BLaER1 treated with 17β-estradiol and CSF1 and Interleukin-3, amounts not matched to agents 10 nM and 100 nM (cell line): ENCODE data around the gene LCN2.

Experiments
- H3K27ac ChIP-seq, 11 experiments: shearing (Covaris generic); formaldehyde crosslinking; 2 replicates each; pipeline ENCODE4 v1.8.1; 2022
- H3K27me3 ChIP-seq, 11 experiments: shearing (Covaris generic); formaldehyde crosslinking; 2 replicates each; pipeline ENCODE4 v1.8.1; 2022
- H3K36me3 ChIP-seq, 11 experiments: shearing (Covaris generic); formaldehyde crosslinking; 2 replicates each; pipeline ENCODE4 v1.8.1; 2022
- H3K4me1 ChIP-seq, 10 experiments: shearing (Covaris generic); formaldehyde crosslinking; 2 replicates each; pipeline ENCODE4 v1.8.1; 2022
- H3K4me2 ChIP-seq, 11 experiments: shearing (Covaris generic); formaldehyde crosslinking; 2 replicates each; pipeline ENCODE4 v1.8.1; 2022
- H3K4me3 ChIP-seq, 10 experiments: shearing (Covaris generic); formaldehyde crosslinking; 2 replicates each; pipeline ENCODE4 v1.8.1; 2022
- H3K9ac ChIP-seq, 11 experiments: shearing (Covaris generic); formaldehyde crosslinking; 2 replicates each; pipeline ENCODE4 v1.8.1; 2022
- H3K9me3 ChIP-seq, 11 experiments: shearing (Covaris generic); formaldehyde crosslinking; replicated peaks in 1 of 11; 2 replicates each; pipeline ENCODE4 v1.8.1; 2022
- H4K20me1 ChIP-seq, 11 experiments: shearing (Covaris generic); formaldehyde crosslinking; 2 replicates each; pipeline ENCODE4 v1.8.1; 2022
- Cebpa-rat ChIP-seq, 11 experiments: shearing (Covaris generic); IDR thresholded peaks; 2 replicates each; pipeline ENCODE4 v1.8.1; 2022

Gene LCN2

GRCh38 chr9:128182893-128183588, 33.8 kb downstream of the LCN2 start:
- Histone ChIP-seq H3K4me3 (no peak overlapping the region), H3K4me2 (no peak overlapping the region), H3K9ac (no peak overlapping the region), H3K4me1 (peaks cover 0 to 4% (median under 1%) of the 10 kb centered on the region in 10 experiments; a peak in 8 of 20 replicates), H3K27me3 (no peaks in the 10 kb centered on the region), H4K20me1 (peaks cover 0 to 31% (median 4%) of the 10 kb centered on the region in 11 experiments; a peak in 7 of 22 replicates), H3K27ac (no peak overlapping the region), H3K36me3 (peaks cover 77 to 96% (median 91%) of the 10 kb centered on the region in 11 experiments), H3K9me3 (peaks cover 0 to 25% (median 16%) of the 10 kb centered on the region in 11 experiments; a peak in 17 of 22 replicates)
- no peak for TF ChIP-seq Cebpa-rat (IDR thresholded peaks at IDR 0.05)

- no peak overlapping the region for H3K27ac ChIP-seq
- no peak overlapping the region for H3K4me2 ChIP-seq
- H3K4me3 ChIP-seq: no peak overlapping the region
- no peak for TF ChIP-seq Cebpa-rat (IDR thresholded peaks at IDR 0.05)
- peaks cover 12 to 29% (median 20%) of the 10 kb centered on the region in 10 experiments for H3K4me1 ChIP-seq
- peaks cover 0 to 21% (median 0%) of the 10 kb centered on the region in 11 experiments; a peak in 5 of 22 replicates for H4K20me1 ChIP-seq
- no peaks in the 10 kb centered on the region for H3K9me3 ChIP-seq
- H3K9ac ChIP-seq: no peak overlapping the region
- H3K36me3 ChIP-seq: peaks cover 59 to 88% (median 79%) of the 10 kb centered on the region in 11 experiments
- H3K27me3 ChIP-seq: no peaks in the 10 kb centered on the region
Measured at GRCh38 chr9:128185979-128186965, 37.0 kb downstream of the LCN2 start.

GRCh38 chr9:128187361-128187760, 38.1 kb downstream of the LCN2 start:
- Histone ChIP-seq H3K36me3 (peaks cover 56 to 80% (median 76%) of the 10 kb centered on the region in 11 experiments), H3K27me3 (no peaks in the 10 kb centered on the region), H3K27ac (no peak overlapping the region), H3K4me2 (no peak overlapping the region), H3K9ac (no peak overlapping the region), H4K20me1 (peaks cover 0 to 21% (median 0%) of the 10 kb centered on the region in 11 experiments; a peak in 5 of 22 replicates), H3K9me3 (no peaks in the 10 kb centered on the region), H3K4me3 (no peak overlapping the region), H3K4me1 (peaks cover 18 to 35% (median 27%) of the 10 kb centered on the region in 10 experiments)
- TF ChIP-seq Cebpa-rat (IDR thresholded peaks at IDR 0.05): no peak

GRCh38 chr9:128188209-128188608, 39.0 kb downstream of the LCN2 start:
- peaks cover 47 to 72% (median 68%) of the 10 kb centered on the region in 11 experiments for H3K36me3 ChIP-seq
- no peak for TF ChIP-seq Cebpa-rat (IDR thresholded peaks at IDR 0.05)
- no peak overlapping the region for H3K27ac ChIP-seq
- peak overlapping the region in 2 of 11 experiments; percentile 1 to 50; a peak in 3 of 22 replicates for H3K9ac ChIP-seq
- no peak overlapping the region for H3K4me3 ChIP-seq
- H4K20me1 ChIP-seq: peaks cover 0 to 21% (median 0%) of the 10 kb centered on the region in 11 experiments; a peak in 5 of 22 replicates
- peaks cover 22 to 43% (median 30%) of the 10 kb centered on the region in 10 experiments for H3K4me1 ChIP-seq
- H3K9me3 ChIP-seq: no peaks in the 10 kb centered on the region
- peak overlapping the region in 5 of 11 experiments; percentile 6 to 48 (median 21); a peak in 5 of 22 replicates for H3K4me2 ChIP-seq
- no peaks in the 10 kb centered on the region for H3K27me3 ChIP-seq

- peak overlapping the region; percentile 70 to 92 (median 74); a peak in 18 of 20 replicates for H3K4me3 ChIP-seq
- no peaks in the 10 kb centered on the region for H3K9me3 ChIP-seq
- H3K36me3 ChIP-seq: peaks cover 30 to 54% (median 50%) of the 10 kb centered on the region in 11 experiments
- H4K20me1 ChIP-seq: peaks cover 0 to 21% (median 0%) of the 10 kb centered on the region in 11 experiments; a peak in 5 of 22 replicates
- peak overlapping the region in 2 of 11 experiments; percentile 88 to 94; a peak in 4 of 22 replicates for H3K27ac ChIP-seq
- TF ChIP-seq Cebpa-rat (IDR thresholded peaks at IDR 0.05): no peak
- H3K4me2 ChIP-seq: peak overlapping the region; percentile 87 to 99 (median 96)
- peak overlapping the region; percentile 87 to 98 (median 92) for H3K9ac ChIP-seq
- H3K27me3 ChIP-seq: no peaks in the 10 kb centered on the region
- peaks cover 22 to 52% (median 37%) of the 10 kb centered on the region in 10 experiments for H3K4me1 ChIP-seq
Measured at GRCh38 chr9:128190013-128190412, 40.8 kb downstream of the LCN2 start.

- Histone ChIP-seq H3K27me3 (no peaks in the 10 kb centered on the region), H3K4me1 (peaks cover 22 to 52% (median 37%) of the 10 kb centered on the region in 10 experiments), H3K4me2 (peak overlapping the region; percentile 87 to 99 (median 96)), H3K36me3 (peaks cover 22 to 46% (median 43%) of the 10 kb centered on the region in 11 experiments), H4K20me1 (peaks cover 0 to 19% (median 0%) of the 10 kb centered on the region in 11 experiments; a peak in 5 of 22 replicates), H3K4me3 (peak overlapping the region; percentile 70 to 92 (median 74)), H3K9me3 (no peaks in the 10 kb centered on the region), H3K9ac (peak overlapping the region; percentile 87 to 98 (median 92)), H3K27ac (peak overlapping the region; percentile 77 to 94 (median 88))
- TF ChIP-seq Cebpa-rat (IDR thresholded peaks at IDR 0.05): no peak
Measured at GRCh38 chr9:128190516-128191405, 41.5 kb downstream of the LCN2 start.

GRCh38 chr9:128191406-128192046, 42.3 kb downstream of the LCN2 start, which contains the start of gene CIZ1:
TSS of gene CIZ1 (minus strand) at chr9:128191572. CDS start at chr9:128190857, 715 bp downstream.
- Histone ChIP-seq H3K4me2 (peak within 1 kb of the TSS; percentile 87 to 99 (median 96)), H3K36me3 (peaks cover 15 to 38% (median 35%) of the 10 kb centered on the region in 11 experiments), H3K4me3 (peak within 1 kb of the TSS; percentile 70 to 92 (median 74)), H3K4me1 (peaks cover 22 to 52% (median 37%) of the 10 kb centered on the region in 10 experiments), H3K27ac (peak within 1 kb of the TSS; percentile 77 to 94 (median 88)), H3K9ac (peak within 1 kb of the TSS; percentile 87 to 98 (median 92)), H3K9me3 (no peaks in the 10 kb centered on the region), H3K27me3 (no peaks in the 10 kb centered on the region), H4K20me1 (peaks cover 0 to 13% (median 0%) of the 10 kb centered on the region in 11 experiments; a peak in 4 of 22 replicates)
- TF ChIP-seq Cebpa-rat (IDR thresholded peaks at IDR 0.05): no peak
